SH-SY5Y (cell line): Measurements from ENCODE around the gene MPP2.

Source experiments
- GATA2 ChIP-seq: IDR thresholded peaks from 2 replicates; pipeline ENCODE4 v1.6.1; 2011; ENCODE audit warnings: mild to moderate bottlenecking, low read depth, low read length
- GATA3 ChIP-seq: IDR thresholded peaks from 2 replicates; pipeline ENCODE4 v1.6.1; 2011; ENCODE audit warnings: low read depth, mild to moderate bottlenecking, low read length, moderate library complexity

Gene MPP2, protein sequence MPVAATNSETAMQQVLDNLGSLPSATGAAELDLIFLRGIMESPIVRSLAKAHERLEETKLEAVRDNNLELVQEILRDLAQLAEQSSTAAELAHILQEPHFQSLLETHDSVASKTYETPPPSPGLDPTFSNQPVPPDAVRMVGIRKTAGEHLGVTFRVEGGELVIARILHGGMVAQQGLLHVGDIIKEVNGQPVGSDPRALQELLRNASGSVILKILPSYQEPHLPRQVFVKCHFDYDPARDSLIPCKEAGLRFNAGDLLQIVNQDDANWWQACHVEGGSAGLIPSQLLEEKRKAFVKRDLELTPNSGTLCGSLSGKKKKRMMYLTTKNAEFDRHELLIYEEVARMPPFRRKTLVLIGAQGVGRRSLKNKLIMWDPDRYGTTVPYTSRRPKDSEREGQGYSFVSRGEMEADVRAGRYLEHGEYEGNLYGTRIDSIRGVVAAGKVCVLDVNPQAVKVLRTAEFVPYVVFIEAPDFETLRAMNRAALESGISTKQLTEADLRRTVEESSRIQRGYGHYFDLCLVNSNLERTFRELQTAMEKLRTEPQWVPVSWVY

DNA sequence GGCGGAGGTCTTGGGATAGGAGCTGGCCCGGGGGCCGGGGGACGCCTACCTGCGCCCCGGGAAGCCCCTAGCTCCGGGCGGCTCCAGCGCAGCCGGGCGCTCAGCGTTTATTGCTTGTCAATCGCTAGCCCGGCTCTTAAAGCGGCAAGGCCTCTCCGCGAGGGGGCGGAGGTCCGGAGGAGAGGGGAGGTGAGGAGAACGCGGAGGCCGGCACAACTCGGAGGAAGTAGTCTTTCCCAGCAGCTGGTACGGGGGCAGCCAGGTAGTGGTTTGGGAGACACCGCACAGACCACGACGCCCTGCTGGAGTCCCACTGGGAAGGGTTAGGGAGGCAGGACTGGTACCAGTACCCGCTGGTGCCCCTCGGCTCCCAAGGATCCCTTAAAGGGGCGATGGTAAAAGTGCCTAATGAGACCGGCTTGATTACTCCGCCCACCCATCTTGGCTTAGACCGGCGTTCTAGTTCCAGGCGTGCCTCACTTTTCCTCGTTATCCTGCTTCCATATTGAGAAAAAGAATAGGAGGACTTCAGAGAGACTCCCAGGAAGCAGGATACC lies at the start of gene MPP2:
Gene MPP2, minus strand, starts transcription at position 112 of the 557 bp plus-strand sequence. CDS start 3,076 bp downstream, outside the sequence.
- no peak for TF ChIP-seq GATA3
- no peak for TF ChIP-seq GATA2

DNA sequence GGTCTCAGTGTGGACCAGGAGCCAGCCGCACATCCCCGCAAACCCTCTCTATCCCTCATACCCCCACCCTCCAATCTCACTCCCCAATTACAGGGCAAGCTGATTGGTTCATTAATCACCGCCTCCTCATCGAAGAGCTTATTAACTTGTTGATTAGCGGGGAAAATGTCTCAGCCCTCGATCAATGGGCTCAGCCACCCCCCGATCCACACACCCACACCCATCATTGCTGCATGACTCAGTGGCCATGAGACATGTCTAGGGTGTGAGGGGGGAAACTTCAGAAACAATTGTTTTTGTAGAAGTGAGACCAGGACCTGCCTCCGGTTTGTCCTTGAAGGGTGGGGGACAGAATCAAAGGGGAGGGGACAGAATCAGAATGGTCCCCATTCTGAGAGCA lies 48.9 kb upstream of the MPP2 start:
- no peak for TF ChIP-seq GATA3
- TF ChIP-seq GATA2 = no peak

DNA sequence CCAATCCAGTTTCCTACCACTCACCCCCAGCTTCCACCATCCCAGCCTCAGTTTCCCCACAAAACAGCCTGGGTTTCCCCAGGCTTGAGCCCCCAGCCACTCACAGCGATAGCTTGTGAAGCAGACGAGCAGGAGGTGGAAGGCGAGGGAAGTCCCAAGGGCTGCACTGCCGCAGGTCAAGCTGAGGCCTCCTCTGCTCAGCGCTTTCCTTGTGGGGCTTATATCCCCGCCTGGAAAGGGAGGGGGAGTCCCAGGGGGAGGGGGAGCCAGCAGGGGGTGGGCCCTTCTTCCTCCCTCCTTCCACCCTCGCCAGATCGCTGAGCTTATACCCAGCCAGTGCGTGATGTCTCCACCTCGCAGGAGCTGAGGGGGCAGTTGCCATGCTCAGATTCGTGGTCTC lies 46.4 kb upstream of the MPP2 start, which contains the start of gene PYY:
Gene PYY, minus strand, starts transcription at position 195 of the 400 bp plus-strand sequence. CDS start 457 bp downstream, outside the sequence.
- TF ChIP-seq GATA2 (no peak), GATA3 (no peak)

DNA sequence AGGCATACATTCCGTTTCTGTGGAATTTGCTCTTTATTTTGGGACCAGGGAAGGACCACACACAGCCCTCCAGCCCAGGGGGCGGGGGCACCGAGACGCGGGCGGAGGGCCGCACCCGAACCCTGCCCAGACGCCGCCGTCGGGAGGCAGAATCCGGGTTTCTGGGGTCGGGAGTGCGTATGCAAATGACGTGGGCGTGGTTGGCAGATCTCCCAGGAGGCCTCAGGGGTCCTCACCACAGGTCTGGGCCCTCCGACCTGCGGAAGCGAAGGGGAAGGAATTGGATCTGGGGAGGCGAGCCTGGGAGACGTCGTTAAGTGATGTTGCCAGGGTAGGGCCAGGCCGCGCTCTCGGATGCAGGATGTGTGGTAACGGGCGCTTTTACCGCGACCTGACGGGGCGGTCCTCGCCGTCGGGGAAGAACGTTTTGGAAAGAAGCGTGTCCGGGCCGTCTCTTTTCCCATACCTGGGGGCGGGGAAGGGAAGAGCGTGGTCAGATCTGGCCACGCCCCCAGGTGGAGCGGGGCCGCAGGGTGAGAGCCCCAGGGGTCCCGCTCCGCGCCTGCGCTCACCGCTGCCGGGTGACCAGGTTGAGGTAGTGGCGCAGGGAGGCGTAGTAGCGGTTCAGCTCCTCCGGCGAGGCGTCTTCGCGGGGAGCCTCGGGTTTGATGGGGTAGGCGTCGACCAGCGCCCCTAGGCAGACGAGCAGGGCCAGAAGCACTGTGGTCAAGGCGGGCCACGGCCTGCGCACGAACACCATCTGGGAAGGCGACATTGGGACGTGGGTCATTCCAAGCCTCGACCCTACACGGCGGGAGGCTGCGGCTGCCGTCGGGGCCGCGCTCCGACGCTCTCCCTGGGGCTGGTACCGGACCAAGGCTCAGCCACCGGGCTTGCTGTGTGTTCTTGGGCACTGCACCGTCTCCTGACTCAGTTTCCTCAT lies 45.7 kb upstream of the MPP2 start:
- no peak for TF ChIP-seq GATA2

DNA sequence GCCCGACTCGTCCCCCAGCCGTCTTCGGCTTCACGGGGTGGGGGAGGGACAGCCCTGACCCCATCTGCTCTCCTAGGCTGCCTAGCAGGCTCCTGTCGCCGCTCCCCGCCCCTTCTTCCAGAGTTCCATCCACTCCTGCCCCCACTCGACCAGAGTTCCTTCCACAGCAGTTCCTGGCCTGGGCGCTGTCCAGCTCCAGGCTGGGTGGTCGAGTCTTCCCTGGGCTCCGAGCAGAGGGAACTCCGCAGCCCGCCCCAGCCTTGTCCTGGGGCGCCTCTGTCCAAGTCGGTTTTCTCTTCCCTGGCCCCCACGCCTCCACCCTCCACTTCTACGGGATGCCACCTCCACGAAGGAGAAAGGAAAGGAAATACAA lies 45.0 kb upstream of the MPP2 start:
- no peak for TF ChIP-seq GATA3

DNA sequence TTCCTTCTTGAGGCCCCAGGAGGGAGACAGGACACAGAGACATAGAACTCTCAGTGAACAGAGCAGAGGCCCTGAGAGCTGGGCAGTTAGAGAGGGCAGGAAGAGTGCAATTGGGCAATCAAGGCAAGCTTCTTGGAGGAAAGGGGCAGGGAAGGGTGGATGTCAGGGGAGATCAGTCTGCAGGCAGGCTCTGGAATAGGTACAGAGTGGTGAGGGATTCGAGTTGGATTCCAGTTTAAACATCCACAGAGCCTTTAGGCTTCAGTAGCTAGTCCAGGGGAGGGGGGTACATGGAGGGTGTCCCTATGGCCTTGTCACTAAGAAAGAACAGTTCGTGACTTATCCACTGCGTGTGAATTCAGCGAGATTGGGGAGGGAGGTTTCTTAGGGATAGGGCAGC lies 44.4 kb upstream of the MPP2 start:
- TF ChIP-seq GATA2 = no peak
- TF ChIP-seq GATA3 = no peak

DNA sequence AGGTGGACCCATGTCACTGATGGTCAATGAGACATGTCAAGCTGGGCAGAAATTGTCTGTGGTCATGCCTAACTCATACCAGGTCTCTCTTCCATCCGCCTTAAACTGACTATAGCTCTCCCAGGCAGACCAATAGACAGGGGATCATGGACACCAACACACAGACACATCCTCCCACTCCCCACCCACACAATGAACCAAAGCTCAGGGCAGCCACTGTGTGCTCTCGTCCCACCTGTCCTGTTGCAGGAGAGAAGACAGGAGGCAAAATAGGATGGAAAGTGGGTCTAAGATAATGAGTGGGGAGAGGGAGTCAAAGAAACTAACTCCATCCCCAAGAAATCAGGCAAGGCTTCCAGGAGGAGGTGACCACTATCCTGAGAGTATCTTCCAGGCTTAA lies 43.2 kb upstream of the MPP2 start:
- no peak for TF ChIP-seq GATA3
- TF ChIP-seq GATA2 = no peak

DNA sequence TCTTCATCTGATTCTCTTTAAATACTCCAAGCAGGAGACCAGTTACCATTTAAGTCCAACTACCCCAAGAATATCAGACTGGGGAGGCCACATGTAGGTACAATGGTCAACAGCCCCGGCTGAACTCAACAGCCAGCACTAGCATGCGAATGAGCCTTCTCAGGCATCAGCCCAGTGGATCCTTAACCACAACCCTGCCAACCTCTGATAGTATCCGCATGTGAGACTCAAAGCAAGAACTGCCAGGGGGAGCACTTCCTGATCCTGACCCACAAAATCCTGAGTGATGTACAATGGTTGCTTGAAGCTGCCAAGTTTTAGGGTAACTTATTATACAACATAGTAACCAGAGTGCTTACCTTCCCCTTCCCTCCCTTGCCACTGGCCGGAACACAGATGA lies 42.4 kb upstream of the MPP2 start:
- TF ChIP-seq GATA2 (no peak), GATA3 (no peak)

DNA sequence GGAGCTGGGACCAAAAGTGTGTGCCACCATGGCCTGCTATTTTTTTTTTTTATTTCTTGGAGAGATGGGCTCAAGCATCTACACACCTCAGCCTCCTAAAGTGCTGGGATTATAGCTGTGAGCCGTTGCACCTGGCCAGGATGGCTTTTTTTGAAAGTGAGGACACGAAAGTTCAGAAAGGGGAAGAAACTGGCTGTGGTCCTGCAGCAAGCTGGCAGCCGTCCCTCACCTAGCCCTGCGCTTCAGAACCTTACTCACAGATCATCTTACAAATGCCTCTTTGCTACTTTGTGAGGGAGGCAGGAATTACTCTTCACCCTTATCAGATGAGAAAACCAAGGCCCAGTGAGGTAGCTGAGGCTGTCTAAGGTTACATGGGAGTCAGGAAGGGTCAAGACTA lies 39.4 kb upstream of the MPP2 start:
- TF ChIP-seq GATA2 (no peak), GATA3 (no peak)

DNA sequence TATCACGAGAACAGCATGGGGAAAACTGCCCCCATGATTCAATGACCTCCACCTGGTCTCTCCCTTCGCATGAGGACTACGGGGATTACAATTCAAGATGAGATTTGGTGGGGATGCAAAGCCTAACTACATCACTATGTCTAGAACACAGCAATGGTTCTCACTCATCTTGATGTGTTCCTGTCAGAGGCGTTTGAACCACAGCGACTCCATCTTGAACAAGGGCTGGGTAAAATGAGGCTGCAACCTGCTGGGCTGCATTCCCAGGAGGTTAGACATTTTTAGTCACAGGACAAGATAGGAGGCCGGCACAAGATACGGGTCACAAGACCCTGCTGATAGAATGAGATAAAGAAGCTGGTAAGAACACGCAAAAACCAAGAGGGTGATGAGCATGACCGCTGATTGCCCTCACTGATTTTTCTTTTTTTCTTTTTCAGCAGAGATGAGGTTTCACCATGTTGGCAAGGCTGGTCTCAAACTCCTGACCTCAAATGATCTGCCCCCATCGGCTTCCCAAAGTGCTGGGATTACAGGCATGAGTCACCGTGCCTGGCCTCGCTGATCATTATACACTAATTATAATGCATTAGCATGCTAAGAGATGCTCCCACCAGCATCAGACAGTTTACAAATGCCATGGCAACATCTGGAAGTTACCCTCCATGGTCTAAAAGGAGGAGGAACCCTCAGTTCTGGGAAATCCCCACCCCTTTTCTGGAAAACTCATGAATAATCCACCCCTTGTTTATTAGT lies 37.9 kb upstream of the MPP2 start:
- TF ChIP-seq GATA3 (no peak), GATA2 (no peak)

DNA sequence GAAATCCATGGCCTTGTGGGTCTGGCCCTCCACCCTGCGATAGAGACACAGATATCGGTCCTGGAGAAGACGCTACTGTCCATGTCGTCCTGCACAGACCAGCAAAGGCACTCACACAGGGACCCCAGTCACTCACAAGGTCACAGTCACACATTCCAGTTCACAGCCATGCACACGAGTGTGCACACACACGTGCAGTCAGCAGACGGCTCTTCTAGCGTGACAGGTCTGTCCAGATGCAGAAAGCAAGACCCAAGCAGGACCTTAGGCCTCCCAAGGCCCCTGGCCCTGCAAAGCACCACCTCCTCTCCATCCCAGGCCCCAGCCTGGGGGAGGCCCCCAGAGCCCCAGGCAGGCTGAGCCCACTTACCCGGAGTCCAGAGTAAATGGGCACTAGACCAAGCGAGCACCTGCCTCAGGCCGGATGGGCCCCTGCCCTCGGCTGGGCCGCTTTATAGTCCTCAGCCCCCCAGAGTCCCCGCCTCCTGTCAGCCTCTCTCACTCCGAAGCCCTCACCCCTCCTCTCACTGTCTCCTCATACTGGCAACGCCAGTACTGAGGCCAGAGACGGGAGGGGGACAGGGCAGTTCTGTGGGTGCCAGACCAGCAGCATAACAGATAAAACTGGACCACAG lies 34.8 kb upstream of the MPP2 start, which contains the start of gene PPY:
Gene PPY, minus strand, starts transcription at position 426 of the 635 bp plus-strand sequence. CDS start 822 bp downstream, outside the sequence.
- TF ChIP-seq GATA3 (no peak), GATA2 (no peak)

DNA sequence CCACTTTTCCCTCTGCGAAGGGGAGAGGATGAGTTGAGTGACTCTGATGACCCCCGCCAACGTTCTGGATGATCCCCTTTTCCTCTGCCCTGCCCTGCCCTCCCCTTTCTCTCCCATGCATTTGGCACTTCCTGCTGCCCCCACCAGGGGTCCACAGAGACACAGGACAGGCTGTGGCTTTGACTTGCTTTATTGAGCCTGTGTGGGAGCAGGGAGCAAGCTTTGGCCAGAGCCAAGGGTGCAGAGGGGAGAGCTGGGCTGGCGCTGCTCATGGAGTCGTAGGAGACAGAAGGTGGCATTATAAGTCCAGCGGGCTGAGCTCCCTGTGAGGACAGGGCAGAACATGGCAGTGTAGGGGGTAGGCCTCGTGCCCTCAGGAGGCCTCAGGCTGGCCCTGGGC lies 33.3 kb upstream of the MPP2 start:
- no peak for TF ChIP-seq GATA2
- TF ChIP-seq GATA3 = no peak

DNA sequence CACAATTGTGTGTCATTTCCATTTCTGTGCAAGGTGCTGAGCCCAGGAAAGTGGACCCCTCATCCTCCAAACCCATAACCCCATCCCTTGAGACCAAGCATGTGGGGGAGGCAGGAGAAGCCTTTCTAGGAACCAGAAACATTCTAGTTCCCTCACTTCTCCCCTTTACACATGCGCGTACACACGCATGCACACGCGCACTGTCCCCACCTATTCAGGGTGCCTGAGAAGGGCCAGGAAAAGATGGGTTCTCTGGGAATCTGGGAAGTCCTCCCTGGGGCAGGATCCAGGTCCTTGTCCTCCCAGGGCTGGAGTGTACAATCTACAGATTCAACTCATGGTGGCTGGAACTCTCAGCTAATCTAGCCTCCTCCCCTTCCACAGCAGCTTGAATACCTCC lies 32.5 kb upstream of the MPP2 start:
- TF ChIP-seq GATA2 (no peak), GATA3 (no peak)

DNA sequence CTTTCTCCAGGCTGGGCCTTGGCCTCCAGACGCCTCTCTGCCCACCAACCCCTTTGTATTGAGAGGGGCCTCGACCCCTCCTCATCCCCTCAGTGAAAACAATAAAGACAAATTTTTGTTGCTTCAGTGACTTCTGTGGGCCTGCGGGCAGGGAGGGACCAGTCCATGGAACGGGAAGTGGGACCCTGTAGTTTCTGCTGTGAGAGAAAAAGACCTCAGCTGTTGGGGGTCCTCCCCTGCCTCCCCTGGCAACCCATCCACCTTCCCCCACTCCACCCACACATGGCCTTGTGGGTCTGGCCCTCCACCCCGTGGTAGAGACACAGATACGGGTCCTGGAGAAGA lies 31.5 kb upstream of the MPP2 start:
- TF ChIP-seq GATA3 = no peak
